BLaER1 treated with 17β-estradiol and CSF1 and Interleukin-3, amounts not matched to agents 10 nM and 100 nM (cell line): ENCODE measurements around the gene EDNRB.
"Not testable (repeated sequence)": the region's sequence is repeated elsewhere in the genome, so short reads cannot be mapped to it uniquely, and the experiment has no call there.

Source experiments
- H3K27ac ChIP-seq, 11 experiments: shearing (Covaris generic); formaldehyde crosslinking; 2 replicates each; pipeline ENCODE4 v1.8.1; 2022
- H3K27me3 ChIP-seq, 11 experiments: shearing (Covaris generic); formaldehyde crosslinking; 2 replicates each; pipeline ENCODE4 v1.8.1; 2022
- H3K36me3 ChIP-seq, 11 experiments: shearing (Covaris generic); formaldehyde crosslinking; 2 replicates each; pipeline ENCODE4 v1.8.1; 2022
- H3K4me1 ChIP-seq, 10 experiments: shearing (Covaris generic); formaldehyde crosslinking; 2 replicates each; pipeline ENCODE4 v1.8.1; 2022
- H3K4me2 ChIP-seq, 11 experiments: shearing (Covaris generic); formaldehyde crosslinking; 2 replicates each; pipeline ENCODE4 v1.8.1; 2022
- H3K4me3 ChIP-seq, 10 experiments: shearing (Covaris generic); formaldehyde crosslinking; 2 replicates each; pipeline ENCODE4 v1.8.1; 2022
- H3K9ac ChIP-seq, 11 experiments: shearing (Covaris generic); formaldehyde crosslinking; 2 replicates each; pipeline ENCODE4 v1.8.1; 2022
- H3K9me3 ChIP-seq, 11 experiments: shearing (Covaris generic); formaldehyde crosslinking; replicated peaks in 1 of 11; 2 replicates each; pipeline ENCODE4 v1.8.1; 2022
- H4K20me1 ChIP-seq, 11 experiments: shearing (Covaris generic); formaldehyde crosslinking; 2 replicates each; pipeline ENCODE4 v1.8.1; 2022
- Cebpa-rat ChIP-seq, 11 experiments: shearing (Covaris generic); IDR thresholded peaks; 2 replicates each; pipeline ENCODE4 v1.8.1; 2022

Gene EDNRB

GRCh38 chr13:77918391-77919245 is at the start of gene EDNRB:
EDNRB (minus strand) TSS chr13:77918831; CDS start chr13:77918573, 258 bp downstream.
- Histone ChIP-seq H3K9me3 (peaks cover 19 to 34% (median 23%) of the 10 kb centered on the region in 11 experiments), H3K4me1 (no peaks in the 10 kb centered on the region), H3K9ac (no peak within 1 kb of the TSS), H3K4me3 (no peak within 1 kb of the TSS), H3K4me2 (no peak within 1 kb of the TSS), H3K36me3 (no peaks in the 10 kb centered on the region), H3K27ac (no peak within 1 kb of the TSS), H3K27me3 (no peaks in the 10 kb centered on the region), H4K20me1 (no peaks in the 10 kb centered on the region)
- TF ChIP-seq Cebpa-rat (IDR thresholded peaks at IDR 0.05): no peak

- no peak for TF ChIP-seq Cebpa-rat (IDR thresholded peaks at IDR 0.05)
- H4K20me1 ChIP-seq: no peaks in the 10 kb centered on the region
- H3K4me3 ChIP-seq: no peak overlapping the region
- no peaks in the 10 kb centered on the region for H3K27me3 ChIP-seq
- H3K36me3 ChIP-seq: no peaks in the 10 kb centered on the region
- H3K4me1 ChIP-seq: no peaks in the 10 kb centered on the region
- H3K9ac ChIP-seq: no peak overlapping the region
- H3K27ac ChIP-seq: no peak overlapping the region
- H3K4me2 ChIP-seq: no peak overlapping the region
- H3K9me3 ChIP-seq: no peaks in the 10 kb centered on the region
These were observed 48.0 kb upstream of the EDNRB start for GRCh38 chr13:77966671-77967070.

- no peak overlapping the region for H3K9ac ChIP-seq
- no peak overlapping the region for H3K4me3 ChIP-seq
- no peaks in the 10 kb centered on the region for H3K27me3 ChIP-seq
- no peaks in the 10 kb centered on the region for H3K9me3 ChIP-seq
- H3K4me1 ChIP-seq: no peaks in the 10 kb centered on the region
- H4K20me1 ChIP-seq: no peaks in the 10 kb centered on the region
- no peak overlapping the region for H3K27ac ChIP-seq
- TF ChIP-seq Cebpa-rat (IDR thresholded peaks at IDR 0.05): no peak
- no peak overlapping the region for H3K4me2 ChIP-seq
- H3K36me3 ChIP-seq: no peaks in the 10 kb centered on the region
These were observed 34.1 kb upstream of the EDNRB start for GRCh38 chr13:77952737-77953136.

- no peaks in the 10 kb centered on the region for H4K20me1 ChIP-seq
- no peak overlapping the region for H3K4me2 ChIP-seq
These were observed 33.6 kb upstream of the EDNRB start for GRCh38 chr13:77952276-77952675.

GRCh38 chr13:77946522-77946921 is 27.9 kb upstream of the EDNRB start:
- Histone ChIP-seq H3K36me3 (no peaks in the 10 kb centered on the region), H3K4me2 (peak overlapping the region in 6 of 11 experiments; percentile 5 to 52 (median 40); a peak in 9 of 22 replicates), H3K4me1 (peaks cover 0 to 11% (median 7%) of the 10 kb centered on the region in 10 experiments; a peak in 8 of 20 replicates), H4K20me1 (no peaks in the 10 kb centered on the region), H3K9me3 (no peaks in the 10 kb centered on the region), H3K27me3 (no peaks in the 10 kb centered on the region), H3K9ac (no peak overlapping the region), H3K4me3 (no peak overlapping the region), H3K27ac (no peak overlapping the region)
- no peak for TF ChIP-seq Cebpa-rat (IDR thresholded peaks at IDR 0.05)

More at GRCh38 chr13:77952276-77952675, 33.6 kb upstream of the EDNRB start:
- TF ChIP-seq Cebpa-rat (IDR thresholded peaks at IDR 0.05): no peak
- Histone ChIP-seq H3K36me3 (no peaks in the 10 kb centered on the region), H3K9me3 (no peaks in the 10 kb centered on the region), H3K4me1 (no peaks in the 10 kb centered on the region), H3K9ac (no peak overlapping the region), H3K27me3 (no peaks in the 10 kb centered on the region), H3K27ac (no peak overlapping the region), H3K4me3 (no peak overlapping the region)

GRCh38 chr13:77935063-77935462 is 16.4 kb upstream of the EDNRB start:
- H3K9me3 ChIP-seq, H4K20me1 ChIP-seq, H3K4me2 ChIP-seq, H3K36me3 ChIP-seq, H3K4me3 ChIP-seq, H3K27ac ChIP-seq, H3K9ac ChIP-seq, H3K4me1 ChIP-seq, H3K27me3 ChIP-seq: not testable (repeated sequence)

- no peaks in the 10 kb centered on the region for H3K36me3 ChIP-seq
- peaks cover 0 to 11% (median 0%) of the 10 kb centered on the region in 11 experiments; a peak in 5 of 22 replicates for H3K9me3 ChIP-seq
- no peak for TF ChIP-seq Cebpa-rat (IDR thresholded peaks at IDR 0.05)
- no peak overlapping the region for H3K9ac ChIP-seq
- H3K4me2 ChIP-seq: peak overlapping the region in 1 of 11 experiments; percentile 57; a peak in 1 of 22 replicates
- H3K27ac ChIP-seq: no peak overlapping the region
- no peaks in the 10 kb centered on the region for H3K27me3 ChIP-seq
- peaks cover 7 to 26% (median 14%) of the 10 kb centered on the region in 10 experiments; a peak in 19 of 20 replicates for H3K4me1 ChIP-seq
- H4K20me1 ChIP-seq: no peaks in the 10 kb centered on the region
- H3K4me3 ChIP-seq: no peak overlapping the region
These were observed 11.8 kb upstream of the EDNRB start for GRCh38 chr13:77930430-77930829.

- H3K27ac ChIP-seq: peak overlapping the region in 6 of 11 experiments; percentile 28 to 62 (median 49); a peak in 9 of 22 replicates
- no peak overlapping the region for H3K9ac ChIP-seq
- H3K27me3 ChIP-seq: no peaks in the 10 kb centered on the region
- peaks cover 0 to 13% (median 0%) of the 10 kb centered on the region in 11 experiments; a peak in 5 of 22 replicates for H3K9me3 ChIP-seq
- no peaks in the 10 kb centered on the region for H4K20me1 ChIP-seq
- no peak overlapping the region for H3K4me3 ChIP-seq
- no peak for TF ChIP-seq Cebpa-rat (IDR thresholded peaks at IDR 0.05)
- peaks cover 7 to 26% (median 14%) of the 10 kb centered on the region in 10 experiments; a peak in 19 of 20 replicates for H3K4me1 ChIP-seq
- H3K4me2 ChIP-seq: peak overlapping the region; percentile 24 to 78 (median 50); a peak in 19 of 22 replicates
- no peaks in the 10 kb centered on the region for H3K36me3 ChIP-seq
These were observed 10.3 kb upstream of the EDNRB start for GRCh38 chr13:77928909-77929308.

GRCh38 chr13:77925616-77926015 is 7.0 kb upstream of the EDNRB start:
- Histone ChIP-seq H3K4me3 (no peak overlapping the region), H3K27me3 (no peaks in the 10 kb centered on the region), H4K20me1 (no peaks in the 10 kb centered on the region), H3K9ac (no peak overlapping the region), H3K4me1 (peaks cover 7 to 26% (median 14%) of the 10 kb centered on the region in 10 experiments; a peak in 19 of 20 replicates), H3K9me3 (peaks cover 0 to 13% (median 0%) of the 10 kb centered on the region in 11 experiments; a peak in 5 of 22 replicates), H3K36me3 (no peaks in the 10 kb centered on the region), H3K4me2 (no peak overlapping the region), H3K27ac (no peak overlapping the region)
- no peak for TF ChIP-seq Cebpa-rat (IDR thresholded peaks at IDR 0.05)

GRCh38 chr13:77919921-77920294 is 1.3 kb upstream of the EDNRB start:
- no peak overlapping the region for H3K9ac ChIP-seq
- no peak overlapping the region for H3K27ac ChIP-seq
- no peak for TF ChIP-seq Cebpa-rat (IDR thresholded peaks at IDR 0.05)
- H3K27me3 ChIP-seq: no peaks in the 10 kb centered on the region
- no peaks in the 10 kb centered on the region for H3K36me3 ChIP-seq
- H3K9me3 ChIP-seq: peaks cover 19 to 34% (median 23%) of the 10 kb centered on the region in 11 experiments
- no peak overlapping the region for H3K4me3 ChIP-seq
- H3K4me1 ChIP-seq: no peaks in the 10 kb centered on the region
- H4K20me1 ChIP-seq: no peaks in the 10 kb centered on the region
- H3K4me2 ChIP-seq: no peak overlapping the region
